HL-60/S4 treated with phorbol 12-myristate 13-acetate at 8.2 ng/mL for 4 days and 3 days (cell line): Measurements from ENCODE around the gene TMC2.
"Not testable (repeated sequence)": the region's sequence is repeated elsewhere in the genome, so short reads cannot be mapped to it uniquely, and the experiment has no call there.

Experiments used
- in situ Hi-C: fragments of 300-500 bp; cut with MboI; formaldehyde crosslinking; loops from 2 replicates; pipeline ENCODE4 v1.15.0; 2022; ENCODE audit warnings: low sequenced_read_pairs

Gene TMC2

DNA sequence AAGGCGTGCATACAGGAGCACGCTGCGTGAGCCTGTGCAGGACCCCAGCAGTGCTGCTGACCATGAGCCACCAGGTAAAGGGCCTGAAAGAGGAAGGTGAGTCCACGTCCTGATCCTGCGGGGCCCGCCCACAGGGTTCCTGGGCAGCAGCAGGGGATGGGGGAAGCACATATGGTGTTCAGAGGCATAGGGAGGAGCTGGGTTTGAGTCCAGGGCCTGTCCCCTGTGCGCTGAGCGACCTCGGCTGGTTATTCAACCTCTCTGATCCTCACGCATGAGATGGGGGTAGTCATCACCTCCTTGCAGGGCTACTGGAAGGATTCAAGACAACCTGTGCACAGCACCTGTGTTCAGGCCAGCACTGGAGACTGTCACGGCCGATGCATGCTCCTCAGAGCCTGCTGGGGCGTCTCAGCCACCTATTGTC lies at the start of gene TMC2:
TMC2 (plus strand) TSS at position 14 of the 427 bp plus-strand sequence; CDS start at position 63, 49 bp downstream.
- in situ Hi-C loops, result no loop called here

DNA sequence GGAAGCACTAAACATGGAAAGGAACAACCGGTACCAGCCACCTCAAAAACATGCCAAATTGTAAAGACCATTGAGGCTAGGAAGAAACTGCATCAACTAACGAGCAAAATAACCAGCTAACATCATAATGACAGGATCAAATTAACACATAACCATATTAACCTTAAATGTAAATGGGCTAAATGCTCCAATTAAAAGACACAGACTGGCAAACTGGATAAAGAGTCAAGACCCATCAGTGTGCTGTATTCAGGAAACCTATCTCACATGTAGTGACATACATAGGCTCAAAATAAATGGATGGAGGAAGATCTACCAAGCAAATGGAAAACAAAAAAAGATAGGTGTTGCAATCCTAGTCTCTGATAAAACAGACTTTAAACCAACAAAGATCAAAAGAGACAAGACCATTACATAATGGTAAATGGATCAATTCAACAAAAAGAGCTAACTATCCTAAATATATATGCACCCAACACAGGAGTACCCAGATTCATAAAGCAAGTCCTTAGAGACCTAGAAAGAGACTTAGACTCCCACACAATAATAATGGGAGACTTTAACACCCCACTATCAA lies 33.5 kb upstream of the TMC2 start:
- in situ Hi-C loops, result not testable (repeated sequence)

DNA sequence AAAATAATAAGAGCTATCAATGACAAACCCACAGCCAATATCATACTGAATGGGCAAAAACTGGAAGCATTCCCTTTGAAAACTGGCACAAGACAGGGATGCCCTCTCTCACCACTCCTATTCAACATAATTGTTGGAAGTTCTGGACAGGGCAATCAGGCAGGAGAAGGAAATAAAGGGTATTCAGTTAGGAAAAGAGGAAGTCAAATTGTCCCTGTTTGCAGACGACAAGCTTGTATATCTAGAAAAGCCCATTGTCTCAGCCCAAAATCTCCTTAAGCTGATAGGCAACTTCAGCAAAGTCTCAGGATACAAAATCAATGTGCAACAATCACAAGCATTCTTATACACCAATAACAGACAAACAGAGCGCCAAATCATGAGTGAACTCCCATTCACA lies 31.6 kb upstream of the TMC2 start:
- in situ Hi-C loops, result not testable (repeated sequence)

- in situ Hi-C loops, result not testable (repeated sequence)
Observed at GRCh38 chr20:2506426-2506825, 29.9 kb upstream of the TMC2 start.

GRCh38 chr20:2507464-2507863 lies 28.9 kb upstream of the TMC2 start:
- in situ Hi-C loops, result no loop called here

DNA sequence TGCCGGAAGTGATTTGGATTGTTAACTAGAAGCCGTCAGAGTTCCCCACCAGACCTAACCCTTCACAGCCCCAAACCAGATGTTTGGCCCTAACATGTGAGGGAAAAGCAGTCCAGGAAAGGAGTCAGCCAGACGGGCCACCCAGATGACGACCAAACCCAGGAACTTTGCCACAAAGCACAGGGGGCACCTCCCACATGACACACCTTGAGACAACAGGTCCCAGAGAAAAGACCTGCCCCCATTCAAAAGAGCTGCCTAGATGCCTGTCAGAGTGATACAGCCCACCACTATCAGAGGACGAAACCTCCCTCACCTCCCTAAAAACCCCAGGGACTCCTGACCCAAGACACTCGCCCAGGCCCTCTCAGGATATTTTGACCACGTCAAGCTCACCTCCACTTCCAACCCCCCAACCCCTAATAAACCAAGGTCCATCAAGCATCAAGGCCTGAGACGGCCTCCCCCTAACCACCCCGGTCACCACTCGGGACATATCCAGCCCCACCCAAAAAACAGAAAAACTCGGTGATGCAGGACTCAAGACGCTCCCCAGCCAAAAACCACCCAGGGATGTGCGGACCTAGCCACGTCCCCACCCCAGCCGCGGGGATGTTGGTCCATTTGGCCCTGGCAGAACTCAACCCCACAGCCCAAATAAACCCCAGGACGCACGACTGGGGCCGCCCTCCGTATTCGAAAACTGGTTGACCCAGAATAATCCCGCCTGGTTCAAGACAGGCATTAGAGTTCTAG lies 28.3 kb upstream of the TMC2 start:
- in situ Hi-C loops, result no loop called here

- in situ Hi-C loops, result no loop called here
Observed at GRCh38 chr20:2508631-2509467, 27.5 kb upstream of the TMC2 start, which contains the start of gene ZNF343. ZNF343 (minus strand) TSS chr20:2508915; CDS start chr20:2493895, 15,020 bp downstream.

GRCh38 chr20:2509468-2509781 lies 26.9 kb upstream of the TMC2 start:
- in situ Hi-C loops, result no loop called here

GRCh38 chr20:2509794-2510193 lies 26.6 kb upstream of the TMC2 start:
- in situ Hi-C loops, result no loop called here

DNA sequence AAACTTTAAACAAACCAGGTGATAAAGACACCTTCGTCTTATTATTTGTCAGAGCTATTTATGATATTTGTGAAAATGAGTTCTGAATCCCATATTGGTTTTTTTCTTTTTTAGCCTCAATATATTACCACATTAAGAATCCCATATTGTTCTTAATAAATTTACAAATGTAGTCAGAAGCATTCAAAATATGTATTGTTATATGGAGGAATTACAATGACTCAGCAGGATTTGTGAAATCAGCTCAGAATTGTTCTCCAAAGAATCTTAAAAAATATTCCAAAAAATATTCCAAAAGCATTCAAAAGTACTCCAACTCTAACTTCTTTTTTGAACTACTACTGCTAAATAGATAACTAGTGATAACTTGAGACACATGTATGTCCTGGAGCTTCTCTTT lies 21.2 kb upstream of the TMC2 start:
- in situ Hi-C loops, result no loop called here

DNA sequence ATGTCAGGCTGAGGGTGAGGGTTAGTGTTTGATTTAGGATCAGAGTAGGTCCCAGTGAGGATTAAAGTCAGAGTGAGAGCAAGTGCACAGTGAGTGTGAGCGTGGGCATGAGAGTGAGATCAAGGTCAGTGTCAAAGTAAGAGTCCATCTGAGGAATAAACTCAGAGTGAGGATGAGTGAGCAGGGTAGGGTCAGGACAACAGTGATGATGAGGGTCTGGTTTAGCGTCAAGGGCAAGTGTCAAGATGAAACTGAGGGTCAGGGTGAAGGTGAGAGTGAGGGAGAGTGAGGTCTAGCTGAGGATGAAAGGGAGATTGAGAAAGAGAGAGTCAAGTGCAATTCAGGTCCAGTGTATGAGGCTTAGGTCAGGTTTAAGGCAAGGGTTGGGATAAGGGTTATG lies 20.0 kb upstream of the TMC2 start:
- in situ Hi-C loops, result no loop called here

- in situ Hi-C loops, result no loop called here
Observed at GRCh38 chr20:2518096-2518495, 18.3 kb upstream of the TMC2 start.

- in situ Hi-C loops, result no loop called here
Observed at GRCh38 chr20:2518558-2518957, 17.8 kb upstream of the TMC2 start.

DNA sequence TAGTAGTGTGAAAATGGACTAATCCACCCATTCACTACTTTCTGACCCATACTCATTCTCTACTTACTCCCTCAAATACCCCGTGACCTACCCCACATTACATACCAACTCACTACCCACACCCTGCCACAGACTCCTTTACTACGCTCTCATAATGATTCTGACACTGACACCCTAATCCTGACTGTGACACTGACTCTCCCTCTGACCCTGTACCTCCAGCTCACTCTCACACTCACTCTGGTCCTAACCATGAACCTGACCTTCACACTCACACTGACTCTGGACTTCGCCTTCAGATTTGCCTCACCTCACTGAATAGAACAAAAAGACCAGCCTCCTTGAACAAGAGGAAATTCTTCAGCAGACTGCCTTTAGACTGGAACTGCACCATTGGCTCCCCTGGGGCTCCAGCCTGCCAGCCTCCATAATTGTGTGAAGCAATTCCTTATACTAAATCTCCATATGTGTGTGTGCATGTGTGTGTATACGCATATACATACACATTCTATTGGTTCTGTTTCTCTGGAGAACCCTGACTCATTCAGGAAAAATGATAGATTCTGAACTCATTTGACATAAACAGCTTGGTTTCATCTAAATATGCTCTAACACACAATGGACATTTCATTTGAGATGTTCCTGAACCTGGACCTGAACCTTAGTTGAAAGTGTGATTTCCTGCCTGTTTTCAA lies 17.1 kb upstream of the TMC2 start:
- in situ Hi-C loops, result no loop called here

DNA sequence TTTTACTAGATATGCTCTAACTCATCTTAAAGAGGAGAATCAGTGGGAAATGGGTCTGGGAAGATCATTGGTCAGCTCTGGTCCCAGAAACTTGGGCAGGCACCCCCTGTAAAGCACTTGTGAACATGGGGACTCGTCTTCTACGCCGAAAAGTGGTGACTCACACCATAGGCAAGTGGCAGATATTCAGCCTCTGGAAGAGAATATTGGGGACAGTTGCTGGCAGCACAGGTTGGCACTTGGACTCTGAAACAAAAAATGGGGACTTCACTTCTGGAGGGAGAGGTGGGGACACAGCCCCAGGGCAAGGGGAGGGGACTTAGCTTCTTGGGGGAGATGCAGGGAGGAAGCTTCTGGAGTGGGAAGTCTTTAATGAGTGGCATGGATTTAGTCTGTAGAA lies 15.8 kb upstream of the TMC2 start:
- in situ Hi-C loops, result no loop called here

GRCh38 chr20:2521369-2522305 lies 14.7 kb upstream of the TMC2 start:
- in situ Hi-C loops, result no loop called here

DNA sequence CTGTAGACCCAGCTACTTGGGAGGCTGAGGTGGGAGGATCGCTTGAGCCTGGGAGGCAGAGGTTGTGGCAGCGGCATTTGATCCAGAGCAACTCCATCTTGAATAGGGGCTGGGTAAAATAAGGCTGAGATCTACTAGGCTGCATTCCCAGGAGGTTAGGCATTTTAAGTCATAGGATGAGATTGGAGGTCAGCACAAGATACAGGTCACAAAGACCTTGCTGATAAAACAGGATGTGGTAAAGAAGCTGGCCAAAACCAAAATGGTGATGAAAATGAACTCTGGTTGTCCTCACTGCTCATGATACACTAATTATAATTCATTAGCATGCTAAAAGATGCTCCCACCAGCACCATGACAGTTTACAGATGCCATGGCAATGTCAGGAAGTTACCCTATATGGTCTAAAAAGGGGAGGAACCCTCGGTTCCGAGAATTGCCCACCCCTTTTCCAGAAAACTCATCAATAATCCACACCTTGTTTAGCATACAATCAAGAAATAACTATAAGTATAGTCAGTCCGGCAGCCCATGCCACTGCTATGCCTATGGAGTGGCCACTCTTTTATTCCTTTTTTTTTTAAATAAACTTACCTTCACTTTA lies 13.4 kb upstream of the TMC2 start:
- in situ Hi-C loops, result not testable (repeated sequence)

GRCh38 chr20:2523919-2524708 lies 12.3 kb upstream of the TMC2 start:
- in situ Hi-C loops, result no loop called here
